K562 (cell line): Measurements from ENCODE around the gene ABCB6. TPM values are rescaled to one million over a fixed set of nuclear protein-coding genes. Genes with fewer than 3 reads are reported as not detected.

Experiments used
- BCLAF1 ChIP-seq, 2 experiments: fragments of 450-650 bp in 1 of 2; IDR thresholded peaks; 2 replicates each; pipeline ENCODE4 v1.6.1; 2011 to 2017; ENCODE audit warnings: low read depth in 2 of 2, antibody characterized with exemption in 1 of 2, borderline replicate concordance in 1 of 2, low read length in 1 of 2, mild to moderate bottlenecking in 1 of 2, mixed read lengths in 1 of 2; ENCODE audit not compliant: control insufficient read depth in 1 of 2
- CBFA2T2 ChIP-seq: fragments of 450-650 bp; conservative IDR thresholded peaks from 2 replicates; pipeline ENCODE4 v1.6.1; 2017; ENCODE audit warnings: mild to moderate bottlenecking
- FIP1L1 ChIP-seq: fragments of 200-400 bp; formaldehyde crosslinking; IDR thresholded peaks from 2 replicates; pipeline ENCODE4 v1.6.1; 2018; ENCODE audit warnings: mild to moderate bottlenecking, low read depth, low read length; ENCODE audit not compliant: poor library complexity, severe bottlenecking
- GTF2E2 ChIP-seq: fragments of 200-800 bp; sonication (Bioruptor generic); IDR thresholded peaks from 2 replicates; pipeline ENCODE4 v1.6.1; 2016; ENCODE audit warnings: missing genetic modification characterization, missing compliant biosample characterization
- HNRNPH1 ChIP-seq: fragments of 200-400 bp; formaldehyde crosslinking; optimal IDR thresholded peaks from 2 replicates; pipeline ENCODE3; 2017; ENCODE audit warnings: low read depth, mild to moderate bottlenecking, low read length, moderate library complexity
- KDM5B ChIP-seq: fragments of 200-600 bp; sonication (generic); IDR thresholded peaks from 2 replicates; pipeline ENCODE4 v1.6.1; 2012; ENCODE audit warnings: low read depth, mild to moderate bottlenecking, moderate library complexity, low read length, control low read depth, inconsistent platforms; ENCODE audit not compliant: insufficient replicate concordance
- KLF13 ChIP-seq: fragments of 450-650 bp; IDR thresholded peaks from 2 replicates; pipeline ENCODE4 v1.6.1; 2016; ENCODE audit warnings: missing genetic modification characterization, low read depth, mild to moderate bottlenecking, missing compliant biosample characterization, moderate library complexity, borderline replicate concordance
- NFXL1 ChIP-seq: fragments of 450-650 bp; formaldehyde crosslinking; IDR thresholded peaks from 2 replicates; pipeline ENCODE4 v1.4.0; 2021; ENCODE audit warnings: mild to moderate bottlenecking
- PHB ChIP-seq: fragments of 250-450 bp; sonication (Bioruptor Pico); IDR thresholded peaks from 2 replicates; pipeline ENCODE4 v1.5.0; 2021
- PHF21A ChIP-seq: fragments of 450-650 bp; IDR thresholded peaks from 2 replicates; pipeline ENCODE4 v1.6.1; 2017; ENCODE audit warnings: low read depth, borderline replicate concordance
- POLR2A ChIP-seq: fragments of 450-650 bp; conservative IDR thresholded peaks from 2 replicates; pipeline ENCODE4 v1.6.1; 2016
- POLR2AphosphoS5 ChIP-seq: IDR thresholded peaks from 2 replicates; pipeline ENCODE4 v1.6.1; 2011; ENCODE audit warnings: mild to moderate bottlenecking, low read depth, low read length, moderate library complexity; ENCODE audit not compliant: control insufficient read depth, insufficient read depth
- PTBP1 ChIP-seq: fragments of 200-400 bp; formaldehyde crosslinking; IDR thresholded peaks from 2 replicates; pipeline ENCODE4 v1.6.1; 2017; ENCODE audit warnings: low read depth, low read length
- SMARCA5 ChIP-seq: fragments of 450-650 bp; IDR thresholded peaks from 2 replicates; pipeline ENCODE4 v1.6.1; 2016
- TCF15 ChIP-seq: fragments of 250-450 bp; sonication (Bioruptor Pico); IDR thresholded peaks from 2 replicates; pipeline ENCODE4 v1.8.0; 2022; ENCODE audit warnings: moderate library complexity, mild to moderate bottlenecking, inconsistent platforms
- ZNF407 ChIP-seq: fragments of 450-650 bp; IDR thresholded peaks from 2 replicates; pipeline ENCODE4 v1.6.1; 2016; ENCODE audit warnings: low read depth
- polyA plus RNA-seq, 8 experiments: library from polyadenylated mRNA; depleted of rRNA in 4 of 8; stranded (reverse) in 5 of 8; unstranded in 3 of 8; fragments of >200 nt; fragmentation: Nextera tagmentation in 2 of 8; fragmentation: Illumina TruSeq in 1 of 8; extraction: Ambion mirVana in 2 of 8; extraction: Trizol in 1 of 8; gene quantifications; 2 replicates each; pipeline versions ENCODE4 v1.2.1 to v1.2.3, GENCODE V29; 2011 to 2014; ENCODE audit warnings: inconsistent platforms in 1 of 8, missing spikeins in 1 of 8
- total RNA-seq, 7 experiments: library from RNA; depleted of rRNA in 6 of 7; stranded (reverse); fragments of >200 nt in 6 of 7; fragmentation: Illumina TruSeq in 2 of 7; extraction: Trizol in 2 of 7; gene quantifications; 2 replicates each; pipeline versions ENCODE4 v1.2.1 to v1.2.3, GENCODE V29; 2011 to 2021; ENCODE audit warnings: low replicate concordance in 1 of 7

Gene ABCB6
- total and polyA plus RNA-seq, 9 of the 15 experiments (the other 6 are each of a cell fraction or from before 2014, with no cell fraction given), result 3.7 to 29.8 (median 16.8) TPM

- no peak for TF ChIP-seq BCLAF1 (IDR thresholded peaks at IDR 0.05; ENCODE audit: borderline replicate concordance in 1 of 2, control insufficient read depth in 1 of 2, low read depth in 2 of 2, low read length in 1 of 2)
- no peak for TF ChIP-seq TCF15 (CRISPR knock-in tag)
- TF ChIP-seq KDM5B, result peak; percentile 88
- TF ChIP-seq FIP1L1, result no peak
- TF ChIP-seq CBFA2T2, result no peak
- TF ChIP-seq PHF21A, result no peak; the same call in 1 of the 2 replicates
- TF ChIP-seq GTF2E2 (tag), result no peak
- no peak for TF ChIP-seq NFXL1 (CRISPR knock-in tag)
- peak; percentile 85 for TF ChIP-seq POLR2A
- no peak for TF ChIP-seq ZNF407
- no peak for TF ChIP-seq PTBP1
- no peak for TF ChIP-seq HNRNPH1
- TF ChIP-seq SMARCA5, result no peak
- TF ChIP-seq POLR2AphosphoS5, result no peak; the same call in 1 of the 2 replicates
- TF ChIP-seq PHB (CRISPR knock-in tag), result no peak
- no peak for TF ChIP-seq KLF13
These were observed 58.4 kb downstream of the ABCB6 start, which contains the start of gene NHEJ1 (continued) for GRCh38 chr2:219160186-219161017.
